Activated CD4-positive, CD25-positive, alpha-beta regulatory T cell treated with anti-CD3 and anti-CD28 coated beads, Interleukin-2, amount 50 U/mL, for 16 hours (primary cell): ENCODE measurements around the gene MAP7.
"Not testable (repeated sequence)": the region's sequence is repeated elsewhere in the genome, so short reads cannot be mapped to it uniquely, and the experiment has no call there.

Source experiments
- DNase-seq: peaks from one replicate; pipeline ENCODE4 v3.0.0-alpha.2; 2020; ENCODE audit warnings: low read depth, low spot score

MAP7 gene

GRCh38 chr6:136550330-136551071, at the start of gene MAP7:
MAP7 (minus strand) TSS chr6:136550422; CDS start chr6:136550408, 14 bp downstream.
- DNase-seq: peak; percentile 6

DNA sequence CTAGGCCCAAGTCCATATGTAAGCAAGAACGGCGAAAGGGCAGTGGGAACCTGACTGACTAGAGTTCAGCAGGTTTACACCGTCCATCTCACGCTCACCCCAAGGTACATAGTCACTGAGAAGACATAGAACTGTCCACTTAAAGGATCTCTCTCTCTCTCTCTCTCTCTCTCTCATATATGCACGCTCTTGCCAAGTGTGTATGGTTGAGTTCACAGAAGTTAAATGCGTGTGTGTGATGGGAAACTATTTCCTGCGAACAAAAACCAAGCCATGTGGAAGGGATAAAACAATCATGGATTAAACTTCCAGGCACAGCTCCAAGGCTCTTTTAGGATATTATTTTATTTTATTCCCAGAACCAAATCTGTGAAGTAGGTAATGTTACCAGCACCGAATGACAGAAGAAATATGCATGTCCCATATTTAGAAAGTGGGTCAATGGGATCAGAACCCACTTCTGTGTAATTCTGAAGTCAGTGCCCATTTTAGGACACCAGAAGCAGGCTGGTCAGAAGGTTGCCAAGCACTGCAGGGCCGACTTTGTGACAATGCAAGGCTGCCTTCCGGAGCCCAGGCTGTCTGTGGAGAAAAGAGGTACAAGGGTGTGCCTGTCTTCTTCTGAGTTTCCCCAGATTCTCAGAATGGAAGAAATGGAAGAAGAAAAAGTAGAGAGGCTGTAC, 49.2 kb upstream of the MAP7 start:
- no peak for DNase-seq

- DNase-seq: no peak
Measured at GRCh38 chr6:136598048-136598447, 47.8 kb upstream of the MAP7 start.

DNA sequence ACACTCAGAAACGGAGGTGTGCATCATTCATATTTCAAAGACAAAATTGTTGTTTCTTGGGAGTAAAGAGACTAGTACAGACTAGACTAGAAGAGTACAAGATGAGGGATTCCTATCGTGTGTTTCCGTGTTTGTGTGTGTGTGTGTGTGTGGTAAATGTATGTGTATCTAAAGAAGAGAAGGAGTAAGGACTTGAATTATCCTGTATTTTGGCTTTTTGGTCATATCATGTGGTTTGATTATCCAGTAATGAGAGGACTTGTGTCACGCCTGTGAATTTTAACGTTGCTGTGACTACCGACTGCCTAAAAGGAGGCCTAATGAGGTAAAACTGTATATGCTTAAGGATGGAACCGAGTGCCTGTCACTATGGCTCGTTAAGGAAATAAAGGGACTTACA, 44.4 kb upstream of the MAP7 start:
- no peak for DNase-seq

DNA sequence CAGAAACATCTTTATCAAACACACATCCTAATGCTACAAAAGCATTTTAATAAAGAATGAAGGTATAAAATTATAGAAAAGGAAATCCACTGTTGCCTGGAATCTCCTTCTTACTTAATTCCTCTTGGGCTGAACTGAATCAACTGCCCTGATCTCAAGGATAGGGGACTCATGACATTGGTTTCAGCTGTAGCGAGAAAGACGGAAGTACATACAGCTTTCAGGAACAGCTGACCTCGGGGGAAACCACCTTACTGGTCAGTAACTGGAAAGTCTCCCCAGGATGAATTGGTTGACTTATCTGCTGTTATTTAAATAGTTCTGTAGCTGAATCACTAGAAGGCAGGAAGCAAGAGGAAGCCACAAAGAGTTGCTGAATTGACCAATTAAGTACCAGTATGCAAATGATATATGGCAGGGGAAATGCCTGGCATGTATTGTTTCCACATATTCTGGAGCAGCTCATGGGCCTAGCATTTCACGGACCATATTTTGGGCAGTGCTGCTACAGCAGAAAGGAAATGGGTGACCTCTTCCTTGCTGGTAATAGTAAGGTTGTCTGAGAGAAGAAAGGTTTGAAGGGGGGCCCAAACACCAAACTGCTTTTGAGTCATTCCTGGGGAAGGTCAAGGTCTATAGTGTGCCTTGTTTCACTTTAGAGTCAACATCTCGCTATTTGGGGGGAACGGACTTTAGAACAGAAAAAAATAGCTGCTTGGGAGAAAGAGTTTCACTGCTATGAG, 43.7 kb upstream of the MAP7 start:
- DNase-seq: no peak

DNA sequence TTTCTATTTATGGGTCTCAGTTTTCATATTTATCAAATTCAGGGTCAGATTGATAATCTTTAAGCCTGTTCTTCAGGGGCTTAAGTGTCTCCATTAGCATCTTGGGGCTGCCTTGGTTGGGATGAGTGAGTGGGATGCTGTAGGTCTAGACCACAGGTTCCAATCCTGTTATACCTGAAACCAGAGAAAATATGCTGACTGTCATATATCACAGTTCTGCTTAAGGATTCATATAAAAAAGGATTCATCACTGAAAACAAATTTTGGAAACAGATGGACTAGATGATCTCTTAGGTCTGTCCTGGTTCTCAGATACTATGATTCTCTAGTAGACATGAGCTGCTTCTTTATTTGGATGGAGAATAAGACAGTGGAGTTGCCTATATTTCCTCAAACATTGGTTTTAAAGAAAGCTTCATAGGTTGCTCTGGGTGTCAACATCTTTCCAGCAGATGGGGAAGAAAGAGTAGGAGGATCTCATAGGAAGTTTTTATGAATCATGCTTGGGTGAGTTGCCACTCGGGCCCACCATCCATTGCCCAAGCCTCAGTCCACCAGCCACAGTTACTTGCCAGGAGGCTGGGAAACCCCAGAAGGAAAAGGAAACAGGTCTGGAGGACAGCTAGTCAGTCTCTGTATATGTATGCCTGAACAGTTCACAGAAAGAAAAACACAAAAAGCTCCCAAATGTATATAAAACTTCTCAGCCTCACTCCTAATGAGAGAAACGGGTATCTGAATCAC, 42.9 kb upstream of the MAP7 start:
- no peak for DNase-seq

- no peak for DNase-seq
Measured at GRCh38 chr6:136591617-136592016, 41.4 kb upstream of the MAP7 start.

- not testable (repeated sequence) for DNase-seq
Measured at GRCh38 chr6:136590846-136591245, 40.6 kb upstream of the MAP7 start.

DNA sequence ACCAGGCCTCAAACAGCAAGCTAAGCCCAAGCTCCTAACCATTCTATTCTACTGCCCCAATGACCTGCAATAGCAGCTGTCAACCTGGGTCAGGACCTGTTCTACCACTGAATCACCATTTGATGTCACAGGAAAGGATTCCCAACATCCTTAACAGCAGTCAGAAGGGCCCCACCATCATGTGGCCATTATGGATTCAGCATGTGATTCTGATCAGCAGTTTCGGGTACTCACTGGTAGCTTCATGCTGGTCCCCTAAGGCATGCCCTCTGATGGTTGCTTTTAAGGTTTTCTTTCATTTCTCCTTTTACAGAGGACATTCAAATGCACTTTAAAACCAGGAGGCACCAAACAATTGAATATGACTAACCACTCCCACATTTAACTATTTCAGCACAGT, 37.3 kb upstream of the MAP7 start:
- no peak for DNase-seq

DNA sequence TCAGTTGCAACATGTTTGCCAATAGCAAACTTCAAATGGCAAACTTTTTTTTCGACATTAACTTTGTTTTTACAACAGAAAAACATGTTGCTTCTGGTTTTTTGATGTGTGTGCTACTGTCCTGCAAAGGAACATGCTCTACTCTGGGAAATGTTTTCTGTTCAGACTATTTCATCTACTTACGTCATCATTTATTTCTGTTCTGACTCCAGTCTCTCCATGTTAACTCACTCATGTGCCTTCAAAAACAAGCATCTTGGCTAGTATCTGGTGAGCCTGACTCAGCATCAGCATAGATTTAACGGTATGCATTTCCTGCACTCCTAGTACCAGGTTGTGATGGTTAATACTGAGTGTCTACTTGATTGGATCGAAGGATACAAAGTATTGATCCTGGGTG, 36.1 kb upstream of the MAP7 start:
- DNase-seq: no peak

- not testable (repeated sequence) for DNase-seq
Measured at GRCh38 chr6:136585523-136585922, 35.3 kb upstream of the MAP7 start.

DNA sequence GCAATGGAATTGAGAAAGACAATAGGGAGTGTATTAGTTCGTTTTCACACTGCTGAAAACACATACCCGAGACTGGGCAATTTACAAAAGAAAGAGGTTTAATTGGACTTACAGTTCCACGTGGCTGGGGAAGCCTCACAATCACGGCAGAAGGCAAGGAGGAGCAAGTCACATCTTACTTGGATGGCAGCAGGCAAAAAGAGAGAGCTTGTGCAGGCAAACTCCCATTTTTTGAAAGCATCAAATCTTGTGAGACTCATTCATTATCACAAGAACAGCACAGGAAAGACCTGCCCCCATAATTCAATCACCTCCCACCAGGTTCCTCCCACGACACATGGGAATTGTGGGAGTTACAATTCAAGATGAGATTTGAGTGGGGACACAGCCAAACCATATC, 34.1 kb upstream of the MAP7 start:
- not testable (repeated sequence) for DNase-seq

DNA sequence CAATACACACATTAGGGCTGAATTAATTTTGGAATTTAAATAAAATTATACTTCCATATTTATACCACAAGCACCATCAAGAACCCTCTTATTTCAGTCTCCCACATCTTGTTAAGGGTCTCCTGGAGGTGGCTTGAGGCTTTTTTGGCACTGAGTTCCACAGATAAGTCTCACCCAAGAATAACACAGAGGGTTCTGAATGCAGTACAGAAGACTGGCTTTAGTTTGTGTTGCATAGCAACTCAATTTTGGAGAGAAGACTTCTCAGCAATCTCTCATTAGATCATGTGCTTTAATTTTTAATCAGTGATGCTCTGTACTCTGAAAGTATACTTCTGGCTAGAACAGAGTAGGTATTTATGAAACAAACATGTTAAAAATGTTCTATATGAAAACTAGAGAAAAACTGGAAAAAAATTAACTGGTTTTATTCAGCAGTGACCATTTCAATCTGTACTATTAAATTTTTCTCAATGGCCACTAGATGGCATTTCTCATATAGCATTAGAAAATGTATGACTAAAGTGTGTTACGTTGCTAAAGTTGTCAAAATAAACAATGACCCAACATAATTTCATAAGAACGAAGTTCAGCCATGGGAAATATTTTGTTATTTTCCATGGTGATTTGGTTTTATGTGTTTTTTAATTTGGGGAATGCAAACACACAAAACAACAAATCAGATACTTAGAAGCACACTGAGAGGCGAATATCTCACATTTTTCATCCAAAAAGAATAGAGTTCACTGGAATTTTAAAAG, 32.7 kb upstream of the MAP7 start:
- no peak for DNase-seq

DNA sequence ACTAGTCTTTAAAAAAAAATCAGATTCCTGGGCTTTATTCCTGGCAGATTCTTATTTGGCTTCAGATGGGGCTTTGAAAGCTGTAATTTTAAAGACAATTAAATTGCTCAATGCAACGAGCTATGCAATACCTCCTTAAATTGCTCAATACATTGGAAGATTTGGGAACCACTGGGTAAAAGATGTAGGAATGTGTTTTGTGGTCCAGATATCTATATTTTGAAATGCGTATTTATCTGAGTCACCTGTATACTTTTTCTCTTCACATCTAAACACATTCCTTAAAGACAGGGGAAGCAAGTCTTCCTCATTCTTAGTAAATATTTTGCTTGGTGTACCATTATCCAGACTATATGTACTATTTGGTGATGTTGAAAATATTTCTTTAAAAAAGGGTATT, 29.6 kb upstream of the MAP7 start:
- DNase-seq: no peak

DNA sequence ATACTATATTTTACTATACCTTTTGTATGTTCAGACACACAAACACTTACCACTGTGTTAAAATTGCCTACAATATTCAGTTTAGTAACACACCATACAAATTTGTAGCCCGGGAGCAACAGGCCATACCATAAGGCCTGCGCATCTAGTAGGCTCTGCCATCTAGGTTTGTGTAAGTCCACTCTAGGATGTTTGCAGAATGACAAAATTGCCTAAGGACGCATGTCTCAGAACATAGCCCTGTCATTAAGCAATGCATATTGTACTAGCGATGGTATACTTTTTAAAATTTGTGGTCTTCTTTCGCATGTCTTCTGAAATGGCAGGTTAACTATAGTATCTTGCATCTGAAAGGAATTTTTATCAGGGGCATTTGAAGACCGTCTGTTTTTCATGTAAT, 26.6 kb upstream of the MAP7 start:
- DNase-seq: no peak

DNA sequence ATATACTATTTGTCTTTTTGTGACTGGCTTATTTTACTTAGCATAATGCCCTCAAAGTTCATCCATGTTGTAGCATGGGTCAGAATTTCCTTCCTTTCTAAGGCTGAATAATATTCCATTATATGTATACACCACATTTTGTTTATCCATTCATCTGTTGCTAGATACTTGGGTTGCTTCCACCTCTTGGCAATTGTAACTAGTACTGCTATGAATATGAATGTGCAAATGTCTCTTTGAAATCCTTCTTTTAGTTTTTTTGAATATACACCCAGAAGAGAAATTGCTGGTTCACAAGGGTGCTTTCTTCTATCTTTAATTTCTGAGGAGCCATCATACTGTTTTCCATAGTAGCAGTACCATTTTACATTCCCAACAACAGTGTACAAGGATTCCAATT, 21.3 kb upstream of the MAP7 start:
- no peak for DNase-seq

GRCh38 chr6:136571065-136571464, 20.8 kb upstream of the MAP7 start:
- DNase-seq: no peak

GRCh38 chr6:136568129-136568528, 17.9 kb upstream of the MAP7 start:
- no peak for DNase-seq

DNA sequence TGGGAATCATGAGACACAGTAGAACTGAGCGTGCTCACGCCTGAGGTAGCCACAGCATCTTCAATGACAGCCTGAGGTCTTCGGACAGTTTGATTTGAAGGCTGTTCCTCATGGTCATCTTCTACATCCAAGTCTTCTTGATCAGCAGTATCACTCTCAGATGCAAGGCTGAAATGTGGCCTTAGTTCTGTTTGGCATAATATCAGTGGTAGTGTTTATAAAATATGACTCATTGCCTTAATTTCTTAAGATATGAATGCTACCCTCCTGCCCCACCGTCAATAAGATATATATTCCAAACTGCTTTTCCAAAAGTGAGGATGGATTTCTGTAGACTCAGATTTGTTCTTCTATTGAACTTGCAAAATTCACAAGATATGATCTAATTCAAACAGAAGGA, 17.5 kb upstream of the MAP7 start:
- DNase-seq: no peak

- DNase-seq: no peak
Measured at GRCh38 chr6:136566851-136567250, 16.6 kb upstream of the MAP7 start.

- DNase-seq: no peak
Measured at GRCh38 chr6:136566007-136566487, 15.8 kb upstream of the MAP7 start.
